Stimulated activated memory B cell treated with anti-CD40 and anti-IgM and Interleukin-4, amounts not matched to agents 10 μg/mL and 1 μg/mL and 100 μg/mL, for 72 hours (primary cell): Measurements from ENCODE around the gene STK39.
"Not testable (repeated sequence)": the region's sequence is repeated elsewhere in the genome, so short reads cannot be mapped to it uniquely, and the experiment has no call there.

ENCODE experiments used
- ATAC-seq: fragments of 150-1000 bp; cut with Tn5 transposase; 2 replicates; pipeline ENCODE4 v1.10.0; 2021
- H3K27ac Mint-ChIP-seq: one replicate; pipeline ENCODE4 v1.8.0; 2022; ENCODE audit warnings: mild to moderate bottlenecking, mixed read lengths
- H3K27me3 Mint-ChIP-seq: one replicate; pipeline ENCODE4 v1.8.0; 2022; ENCODE audit warnings: mixed read lengths
- H3K36me3 Mint-ChIP-seq: one replicate; pipeline ENCODE4 v1.8.0; 2022; ENCODE audit warnings: mixed read lengths
- H3K4me1 Mint-ChIP-seq: one replicate; pipeline ENCODE4 v1.8.0; 2022; ENCODE audit warnings: mixed read lengths
- H3K4me3 Mint-ChIP-seq: one replicate; pipeline ENCODE4 v1.8.0; 2022; ENCODE audit warnings: mild to moderate bottlenecking, moderate library complexity, mixed read lengths
- H3K9me3 Mint-ChIP-seq: one replicate; pipeline ENCODE4 v1.8.0; 2022; ENCODE audit warnings: mixed read lengths

Gene STK39

GRCh38 chr2:168097431-168097830 lies 150.0 kb downstream of the STK39 start:
- Mint-ChIP-seq H3K4me3 (no peak overlapping the region), H3K9me3 (no peaks in the 10 kb centered on the region), H3K27me3 (no peaks in the 10 kb centered on the region), H3K27ac (no peak overlapping the region), H3K36me3 (peaks cover 36% of the 10 kb centered on the region), H3K4me1 (peaks cover 11% of the 10 kb centered on the region)
- ATAC-seq: no peak

GRCh38 chr2:168096158-168096557 lies 151.2 kb downstream of the STK39 start:
- no peak overlapping the region for H3K27ac Mint-ChIP-seq
- no peaks in the 10 kb centered on the region for H3K27me3 Mint-ChIP-seq
- peaks cover 26% of the 10 kb centered on the region for H3K36me3 Mint-ChIP-seq
- ATAC-seq: no peak
- peaks cover 11% of the 10 kb centered on the region for H3K4me1 Mint-ChIP-seq
- no peaks in the 10 kb centered on the region for H3K9me3 Mint-ChIP-seq
- no peak overlapping the region for H3K4me3 Mint-ChIP-seq

- Mint-ChIP-seq H3K4me1 (peaks cover 10% of the 10 kb centered on the region), H3K36me3 (peaks cover 8% of the 10 kb centered on the region)
Observed at GRCh38 chr2:168091986-168092385, 155.4 kb downstream of the STK39 start.

GRCh38 chr2:168090366-168091135 lies 156.8 kb downstream of the STK39 start:
- H3K27ac Mint-ChIP-seq: no peak overlapping the region
- H3K9me3 Mint-ChIP-seq: no peaks in the 10 kb centered on the region
- ATAC-seq: peak; percentile 87
- H3K4me1 Mint-ChIP-seq: peaks cover 10% of the 10 kb centered on the region
- H3K36me3 Mint-ChIP-seq: peaks cover 12% of the 10 kb centered on the region
- H3K27me3 Mint-ChIP-seq: no peaks in the 10 kb centered on the region
- no peak overlapping the region for H3K4me3 Mint-ChIP-seq

More at GRCh38 chr2:168091986-168092385, 155.4 kb downstream of the STK39 start:
- Mint-ChIP-seq H3K27ac (no peak overlapping the region), H3K4me3 (no peak overlapping the region), H3K9me3 (no peaks in the 10 kb centered on the region), H3K27me3 (no peaks in the 10 kb centered on the region)
- ATAC-seq: no peak

- peak overlapping the region; percentile 54 for H3K27ac Mint-ChIP-seq
- H3K27me3 Mint-ChIP-seq: no peaks in the 10 kb centered on the region
- peaks cover 12% of the 10 kb centered on the region for H3K36me3 Mint-ChIP-seq
Observed at GRCh38 chr2:168089200-168089599, 158.2 kb downstream of the STK39 start.

GRCh38 chr2:168087401-168087800 lies 160.0 kb downstream of the STK39 start:
- no peak for ATAC-seq
- peaks cover 10% of the 10 kb centered on the region for H3K4me1 Mint-ChIP-seq
- no peak overlapping the region for H3K4me3 Mint-ChIP-seq
- H3K27me3 Mint-ChIP-seq: no peaks in the 10 kb centered on the region
- peaks cover 21% of the 10 kb centered on the region for H3K36me3 Mint-ChIP-seq
- H3K27ac Mint-ChIP-seq: no peak overlapping the region
- peaks cover 4% of the 10 kb centered on the region for H3K9me3 Mint-ChIP-seq

More at GRCh38 chr2:168089200-168089599, 158.2 kb downstream of the STK39 start:
- peaks cover 10% of the 10 kb centered on the region for H3K4me1 Mint-ChIP-seq
- H3K4me3 Mint-ChIP-seq: no peak overlapping the region
- no peaks in the 10 kb centered on the region for H3K9me3 Mint-ChIP-seq
- no peak for ATAC-seq

GRCh38 chr2:168086851-168087250 lies 160.5 kb downstream of the STK39 start:
- Mint-ChIP-seq H3K4me3 (no peak overlapping the region), H3K27ac (no peak overlapping the region), H3K27me3 (no peaks in the 10 kb centered on the region), H3K36me3 (peaks cover 27% of the 10 kb centered on the region), H3K9me3 (peaks cover 10% of the 10 kb centered on the region), H3K4me1 (peaks cover 10% of the 10 kb centered on the region)
- ATAC-seq: no peak

GRCh38 chr2:168085801-168086361 lies 161.5 kb downstream of the STK39 start:
- Mint-ChIP-seq H3K36me3 (peaks cover 29% of the 10 kb centered on the region), H3K4me1 (peaks cover 10% of the 10 kb centered on the region), H3K27me3 (no peaks in the 10 kb centered on the region), H3K9me3 (peaks cover 10% of the 10 kb centered on the region), H3K27ac (no peak overlapping the region), H3K4me3 (no peak overlapping the region)
- ATAC-seq: no peak

GRCh38 chr2:168084288-168084687 lies 163.1 kb downstream of the STK39 start:
- H3K4me3 Mint-ChIP-seq: no peak overlapping the region
- no peak overlapping the region for H3K27ac Mint-ChIP-seq
- peaks cover 10% of the 10 kb centered on the region for H3K4me1 Mint-ChIP-seq
- H3K9me3 Mint-ChIP-seq: peaks cover 10% of the 10 kb centered on the region
- no peak for ATAC-seq
- H3K36me3 Mint-ChIP-seq: peaks cover 37% of the 10 kb centered on the region
- H3K27me3 Mint-ChIP-seq: no peaks in the 10 kb centered on the region

GRCh38 chr2:168081452-168081851 lies 165.9 kb downstream of the STK39 start:
- H3K4me3 Mint-ChIP-seq, ATAC-seq, H3K27ac Mint-ChIP-seq, H3K4me1 Mint-ChIP-seq, H3K27me3 Mint-ChIP-seq: not testable (repeated sequence)
- Mint-ChIP-seq H3K9me3 (peaks cover 10% of the 10 kb centered on the region), H3K36me3 (peaks cover 34% of the 10 kb centered on the region)

GRCh38 chr2:168079236-168079635 lies 168.2 kb downstream of the STK39 start:
- H3K4me1 Mint-ChIP-seq: no peaks in the 10 kb centered on the region
- ATAC-seq: no peak
- no peak overlapping the region for H3K4me3 Mint-ChIP-seq
- no peaks in the 10 kb centered on the region for H3K27me3 Mint-ChIP-seq
- peaks cover 10% of the 10 kb centered on the region for H3K9me3 Mint-ChIP-seq
- H3K27ac Mint-ChIP-seq: no peak overlapping the region
- H3K36me3 Mint-ChIP-seq: peaks cover 48% of the 10 kb centered on the region

GRCh38 chr2:168076731-168077130 lies 170.7 kb downstream of the STK39 start:
- Mint-ChIP-seq H3K4me3 (no peak overlapping the region), H3K27me3 (no peaks in the 10 kb centered on the region), H3K36me3 (peaks cover 53% of the 10 kb centered on the region), H3K9me3 (no peaks in the 10 kb centered on the region), H3K4me1 (no peaks in the 10 kb centered on the region), H3K27ac (no peak overlapping the region)
- no peak for ATAC-seq

GRCh38 chr2:168075446-168075845 lies 171.9 kb downstream of the STK39 start:
- no peaks in the 10 kb centered on the region for H3K4me1 Mint-ChIP-seq
- H3K9me3 Mint-ChIP-seq: no peaks in the 10 kb centered on the region
- H3K36me3 Mint-ChIP-seq: peaks cover 63% of the 10 kb centered on the region
- ATAC-seq: no peak
- H3K27me3 Mint-ChIP-seq: no peaks in the 10 kb centered on the region
- no peak overlapping the region for H3K4me3 Mint-ChIP-seq
- no peak overlapping the region for H3K27ac Mint-ChIP-seq

GRCh38 chr2:168072626-168073303 lies 174.6 kb downstream of the STK39 start:
- H3K36me3 Mint-ChIP-seq: peaks cover 53% of the 10 kb centered on the region

GRCh38 chr2:168064011-168064998 lies 183.1 kb downstream of the STK39 start:
- ATAC-seq: no peak
- Mint-ChIP-seq H3K27ac (no peak overlapping the region), H3K36me3 (peaks cover 49% of the 10 kb centered on the region), H3K9me3 (no peaks in the 10 kb centered on the region), H3K4me3 (no peak overlapping the region), H3K4me1 (no peaks in the 10 kb centered on the region), H3K27me3 (no peaks in the 10 kb centered on the region)

More at GRCh38 chr2:168072626-168073303, 174.6 kb downstream of the STK39 start:
- no peak overlapping the region for H3K27ac Mint-ChIP-seq
- peak; percentile 83 for ATAC-seq
- no peaks in the 10 kb centered on the region for H3K9me3 Mint-ChIP-seq
- H3K27me3 Mint-ChIP-seq: no peaks in the 10 kb centered on the region
- H3K4me1 Mint-ChIP-seq: no peaks in the 10 kb centered on the region
- H3K4me3 Mint-ChIP-seq: no peak overlapping the region
